ENCODE data around the gene AGPS.
A peak's percentile ranks its signal among the peaks of the same experiment; 100 is the strongest.

Gene AGPS

DNA sequence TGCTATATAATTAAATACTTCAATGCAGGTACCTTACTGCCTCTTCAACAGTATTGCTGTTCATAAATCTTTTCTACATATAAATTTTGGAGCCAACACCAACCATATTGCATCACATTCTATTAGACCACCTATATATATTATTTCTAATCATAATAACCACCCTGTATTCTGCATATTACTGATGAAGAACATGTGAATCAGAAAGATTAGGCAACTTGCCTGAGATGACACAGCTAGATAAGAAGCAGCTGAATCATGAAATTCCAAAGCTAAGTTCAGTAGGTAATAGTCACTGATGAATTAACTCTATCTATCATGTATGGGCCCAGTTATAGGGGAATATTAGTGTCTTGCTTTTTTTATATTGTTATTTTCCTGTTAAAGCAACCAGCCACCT lies 161.8 kb downstream of the AGPS start (continued):
- TF ChIP-seq ZNF670 (tag by site-specific recombination; IDR thresholded peaks at IDR 0.05; ENCODE audit: low read depth), result no peak

DNA sequence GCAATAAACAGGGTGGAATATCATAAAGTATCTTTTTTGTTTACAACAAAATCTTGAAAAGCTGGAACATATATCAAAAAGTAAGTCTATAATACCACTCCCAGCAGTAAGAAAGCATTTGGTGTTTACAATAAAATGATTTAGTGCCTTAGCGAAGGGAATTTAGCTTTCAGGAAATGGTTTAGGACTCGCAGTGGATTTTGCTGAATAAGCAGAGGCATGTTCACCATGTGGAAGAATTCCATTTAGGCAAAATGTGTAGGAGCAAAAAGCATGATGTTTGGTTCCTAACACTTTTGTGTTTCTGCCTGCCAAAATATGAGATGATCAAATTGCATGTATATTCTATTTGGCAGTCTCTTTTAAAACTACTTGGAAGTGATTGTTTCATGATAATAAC lies 163.6 kb downstream of the AGPS start:
- Histone ChIP-seq H3K27ac (ENCODE audit: extremely low read depth, low read depth, low read length) (no peak overlapping the region), H3K36me3 (ENCODE audit: control insufficient read depth in 2 of 2, insufficient read depth in 1 of 2, low read length in 2 of 2) (no peaks in the 10 kb centered on the region), H3K4me3 (ENCODE audit: low read depth, low read length) (no peak overlapping the region), H3K4me1 (ENCODE audit: control insufficient read depth, insufficient read depth, low read length) (no peaks in the 10 kb centered on the region), H3K9me3 (ENCODE audit: control insufficient read depth, insufficient read depth, low read depth, low read length) (no peaks in the 10 kb centered on the region)
- TF ChIP-seq BCL11B (tag by site-specific recombination; IDR thresholded peaks at IDR 0.05; ENCODE audit: low read depth) (no peak), ZSCAN30 (tag by site-specific recombination; IDR thresholded peaks at IDR 0.05) (no peak)
- ChIA-PET CTCF (no interaction called here), POLR2A (no interaction called here)

DNA sequence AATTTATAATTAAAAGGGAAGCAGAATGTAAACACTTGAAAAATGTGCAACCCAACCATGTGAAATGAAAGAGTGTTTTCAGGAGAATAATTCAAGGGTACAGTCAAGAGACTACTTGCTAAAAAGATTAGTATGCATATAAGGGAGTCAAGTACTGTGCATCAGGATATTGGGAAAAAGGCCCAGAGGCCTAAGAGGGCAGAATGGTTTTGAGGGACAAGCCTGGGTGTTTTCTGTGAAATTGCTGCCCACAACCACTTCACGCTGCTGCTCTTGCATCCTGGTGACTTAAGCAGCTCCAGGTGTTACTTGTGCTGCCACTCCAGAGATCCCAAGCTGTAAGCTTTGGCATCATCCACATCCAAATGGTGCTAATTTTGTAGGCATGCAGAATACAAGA lies 165.2 kb downstream of the AGPS start:
- ChIA-PET CTCF (no interaction called here), POLR2A (no interaction called here)
- no peaks in the 10 kb centered on the region for H3K9me3 ChIP-seq (ENCODE audit: control insufficient read depth, insufficient read depth, low read depth, low read length)
- H3K36me3 ChIP-seq (ENCODE audit: control insufficient read depth in 2 of 2, insufficient read depth in 1 of 2, low read length in 2 of 2), result no peaks in the 10 kb centered on the region
- H3K4me1 ChIP-seq (ENCODE audit: control insufficient read depth, insufficient read depth, low read length), result no peaks in the 10 kb centered on the region
- no peak overlapping the region for H3K27ac ChIP-seq (ENCODE audit: extremely low read depth, low read depth, low read length)
- H3K4me3 ChIP-seq (ENCODE audit: low read depth, low read length), result no peak overlapping the region
- TF ChIP-seq, protein P1, sequence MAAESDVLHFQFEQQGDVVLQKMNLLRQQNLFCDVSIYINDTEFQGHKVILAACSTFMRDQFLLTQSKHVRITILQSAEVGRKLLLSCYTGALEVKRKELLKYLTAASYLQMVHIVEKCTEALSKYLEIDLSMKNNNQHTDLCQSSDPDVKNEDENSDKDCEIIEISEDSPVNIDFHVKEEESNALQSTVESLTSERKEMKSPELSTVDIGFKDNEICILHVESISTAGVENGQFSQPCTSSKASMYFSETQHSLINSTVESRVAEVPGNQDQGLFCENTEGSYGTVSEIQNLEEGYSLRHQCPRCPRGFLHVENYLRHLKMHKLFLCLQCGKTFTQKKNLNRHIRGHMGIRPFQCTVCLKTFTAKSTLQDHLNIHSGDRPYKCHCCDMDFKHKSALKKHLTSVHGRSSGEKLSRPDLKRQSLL (tag by site-specific recombination; IDR thresholded peaks at IDR 0.05), result no peak
- TF ChIP-seq, protein P2, sequence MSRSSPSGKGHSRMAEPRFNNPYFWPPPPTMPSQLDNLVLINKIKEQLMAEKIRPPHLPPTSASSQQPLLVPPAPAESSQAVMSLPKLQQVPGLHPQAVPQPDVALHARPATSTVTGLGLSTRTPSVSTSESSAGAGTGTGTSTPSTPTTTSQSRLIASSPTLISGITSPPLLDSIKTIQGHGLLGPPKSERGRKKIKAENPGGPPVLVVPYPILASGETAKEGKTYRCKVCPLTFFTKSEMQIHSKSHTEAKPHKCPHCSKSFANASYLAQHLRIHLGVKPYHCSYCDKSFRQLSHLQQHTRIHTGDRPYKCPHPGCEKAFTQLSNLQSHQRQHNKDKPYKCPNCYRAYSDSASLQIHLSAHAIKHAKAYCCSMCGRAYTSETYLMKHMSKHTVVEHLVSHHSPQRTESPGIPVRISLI (tag by site-specific recombination; IDR thresholded peaks at IDR 0.05), result no peak
- no peak for TF ChIP-seq ZNF76 (tag by site-specific recombination; IDR thresholded peaks at IDR 0.05; ENCODE audit: borderline replicate concordance, low read depth)
- TF ChIP-seq, protein P3, sequence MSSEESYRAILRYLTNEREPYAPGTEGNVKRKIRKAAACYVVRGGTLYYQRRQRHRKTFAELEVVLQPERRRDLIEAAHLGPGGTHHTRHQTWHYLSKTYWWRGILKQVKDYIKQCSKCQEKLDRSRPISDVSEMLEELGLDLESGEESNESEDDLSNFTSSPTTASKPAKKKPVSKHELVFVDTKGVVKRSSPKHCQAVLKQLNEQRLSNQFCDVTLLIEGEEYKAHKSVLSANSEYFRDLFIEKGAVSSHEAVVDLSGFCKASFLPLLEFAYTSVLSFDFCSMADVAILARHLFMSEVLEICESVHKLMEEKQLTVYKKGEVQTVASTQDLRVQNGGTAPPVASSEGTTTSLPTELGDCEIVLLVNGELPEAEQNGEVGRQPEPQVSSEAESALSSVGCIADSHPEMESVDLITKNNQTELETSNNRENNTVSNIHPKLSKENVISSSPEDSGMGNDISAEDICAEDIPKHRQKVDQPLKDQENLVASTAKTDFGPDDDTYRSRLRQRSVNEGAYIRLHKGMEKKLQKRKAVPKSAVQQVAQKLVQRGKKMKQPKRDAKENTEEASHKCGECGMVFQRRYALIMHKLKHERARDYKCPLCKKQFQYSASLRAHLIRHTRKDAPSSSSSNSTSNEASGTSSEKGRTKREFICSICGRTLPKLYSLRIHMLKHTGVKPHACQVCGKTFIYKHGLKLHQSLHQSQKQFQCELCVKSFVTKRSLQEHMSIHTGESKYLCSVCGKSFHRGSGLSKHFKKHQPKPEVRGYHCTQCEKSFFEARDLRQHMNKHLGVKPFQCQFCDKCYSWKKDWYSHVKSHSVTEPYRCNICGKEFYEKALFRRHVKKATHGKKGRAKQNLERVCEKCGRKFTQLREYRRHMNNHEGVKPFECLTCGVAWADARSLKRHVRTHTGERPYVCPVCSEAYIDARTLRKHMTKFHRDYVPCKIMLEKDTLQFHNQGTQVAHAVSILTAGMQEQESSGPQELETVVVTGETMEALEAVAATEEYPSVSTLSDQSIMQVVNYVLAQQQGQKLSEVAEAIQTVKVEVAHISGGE (tag by site-specific recombination; conservative IDR thresholded peaks at IDR 0.05; ENCODE audit: low read depth), result no peak
- TF ChIP-seq, protein P4, sequence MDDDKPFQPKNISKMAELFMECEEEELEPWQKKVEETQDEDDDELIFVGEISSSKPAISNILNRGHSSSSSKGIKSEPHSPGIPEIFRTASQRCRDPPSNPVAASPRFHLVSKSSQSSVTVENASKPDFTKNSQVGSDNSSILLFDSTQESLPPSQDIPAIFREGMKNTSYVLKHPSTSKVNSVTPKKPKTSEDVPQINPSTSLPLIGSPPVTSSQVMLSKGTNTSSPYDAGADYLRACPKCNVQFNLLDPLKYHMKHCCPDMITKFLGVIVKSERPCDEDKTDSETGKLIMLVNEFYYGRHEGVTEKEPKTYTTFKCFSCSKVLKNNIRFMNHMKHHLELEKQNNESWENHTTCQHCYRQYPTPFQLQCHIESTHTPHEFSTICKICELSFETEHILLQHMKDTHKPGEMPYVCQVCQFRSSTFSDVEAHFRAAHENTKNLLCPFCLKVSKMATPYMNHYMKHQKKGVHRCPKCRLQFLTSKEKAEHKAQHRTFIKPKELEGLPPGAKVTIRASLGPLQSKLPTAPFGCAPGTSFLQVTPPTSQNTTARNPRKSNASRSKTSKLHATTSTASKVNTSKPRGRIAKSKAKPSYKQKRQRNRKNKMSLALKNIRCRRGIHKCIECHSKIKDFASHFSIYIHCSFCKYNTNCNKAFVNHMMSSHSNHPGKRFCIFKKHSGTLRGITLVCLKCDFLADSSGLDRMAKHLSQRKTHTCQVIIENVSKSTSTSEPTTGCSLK (tag by site-specific recombination; IDR thresholded peaks at IDR 0.05), result no peak
- no peak for TF ChIP-seq ZNF555 (tag by site-specific recombination; conservative IDR thresholded peaks at IDR 0.05)
- TF ChIP-seq SETDB1 (IDR thresholded peaks at IDR 0.05; ENCODE audit: insufficient read length, low read length), result peak; percentile 89
- no peak for TF ChIP-seq ZNF416 (tag by site-specific recombination; IDR thresholded peaks at IDR 0.05)
- no peak for TF ChIP-seq SP2 (tag by site-specific recombination; IDR thresholded peaks at IDR 0.05)
- TF ChIP-seq, protein P5, sequence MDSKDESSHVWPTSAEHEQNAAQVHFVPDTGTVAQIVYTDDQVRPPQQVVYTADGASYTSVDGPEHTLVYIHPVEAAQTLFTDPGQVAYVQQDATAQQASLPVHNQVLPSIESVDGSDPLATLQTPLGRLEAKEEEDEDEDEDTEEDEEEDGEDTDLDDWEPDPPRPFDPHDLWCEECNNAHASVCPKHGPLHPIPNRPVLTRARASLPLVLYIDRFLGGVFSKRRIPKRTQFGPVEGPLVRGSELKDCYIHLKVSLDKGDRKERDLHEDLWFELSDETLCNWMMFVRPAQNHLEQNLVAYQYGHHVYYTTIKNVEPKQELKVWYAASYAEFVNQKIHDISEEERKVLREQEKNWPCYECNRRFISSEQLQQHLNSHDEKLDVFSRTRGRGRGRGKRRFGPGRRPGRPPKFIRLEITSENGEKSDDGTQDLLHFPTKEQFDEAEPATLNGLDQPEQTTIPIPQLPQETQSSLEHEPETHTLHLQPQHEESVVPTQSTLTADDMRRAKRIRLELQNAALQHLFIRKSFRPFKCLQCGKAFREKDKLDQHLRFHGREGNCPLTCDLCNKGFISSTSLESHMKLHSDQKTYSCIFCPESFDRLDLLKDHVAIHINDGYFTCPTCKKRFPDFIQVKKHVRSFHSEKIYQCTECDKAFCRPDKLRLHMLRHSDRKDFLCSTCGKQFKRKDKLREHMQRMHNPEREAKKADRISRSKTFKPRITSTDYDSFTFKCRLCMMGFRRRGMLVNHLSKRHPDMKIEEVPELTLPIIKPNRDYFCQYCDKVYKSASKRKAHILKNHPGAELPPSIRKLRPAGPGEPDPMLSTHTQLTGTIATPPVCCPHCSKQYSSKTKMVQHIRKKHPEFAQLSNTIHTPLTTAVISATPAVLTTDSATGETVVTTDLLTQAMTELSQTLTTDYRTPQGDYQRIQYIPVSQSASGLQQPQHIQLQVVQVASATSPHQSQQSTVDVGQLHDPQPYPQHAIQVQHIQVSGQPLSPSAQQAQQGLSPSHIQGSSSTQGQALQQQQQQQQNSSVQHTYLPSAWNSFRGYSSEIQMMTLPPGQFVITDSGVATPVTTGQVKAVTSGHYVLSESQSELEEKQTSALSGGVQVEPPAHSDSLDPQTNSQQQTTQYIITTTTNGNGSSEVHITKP (tag by site-specific recombination; IDR thresholded peaks at IDR 0.05), result no peak
- no peak for TF ChIP-seq ZNF658 (tag by site-specific recombination; IDR thresholded peaks at IDR 0.05)
- TF ChIP-seq, protein P6, sequence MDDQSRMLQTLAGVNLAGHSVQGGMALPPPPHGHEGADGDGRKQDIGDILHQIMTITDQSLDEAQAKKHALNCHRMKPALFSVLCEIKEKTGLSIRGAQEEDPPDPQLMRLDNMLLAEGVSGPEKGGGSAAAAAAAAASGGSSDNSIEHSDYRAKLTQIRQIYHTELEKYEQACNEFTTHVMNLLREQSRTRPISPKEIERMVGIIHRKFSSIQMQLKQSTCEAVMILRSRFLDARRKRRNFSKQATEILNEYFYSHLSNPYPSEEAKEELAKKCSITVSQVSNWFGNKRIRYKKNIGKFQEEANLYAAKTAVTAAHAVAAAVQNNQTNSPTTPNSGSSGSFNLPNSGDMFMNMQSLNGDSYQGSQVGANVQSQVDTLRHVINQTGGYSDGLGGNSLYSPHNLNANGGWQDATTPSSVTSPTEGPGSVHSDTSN (CRISPR knock-in tag; IDR thresholded peaks at IDR 0.05), result no peak
- TF ChIP-seq REPIN1 (tag by site-specific recombination; IDR thresholded peaks at IDR 0.05; ENCODE audit: low read depth), result no peak
- peak; percentile 96 for TF ChIP-seq ZNF585B (tag by site-specific recombination; IDR thresholded peaks at IDR 0.05)
- TF ChIP-seq ZSCAN23 (tag by site-specific recombination; IDR thresholded peaks at IDR 0.05), result no peak
- peak; percentile 92; the same call in 1 of the 2 replicates for TF ChIP-seq TRIM28 (IDR thresholded peaks at IDR 0.05; ENCODE audit: borderline replicate concordance, low read length)
- TF ChIP-seq ZNF473 (tag by site-specific recombination; IDR thresholded peaks at IDR 0.05), result no peak

Measured in HEK293 (cell line).